Vagina (tissue), 2 donors: ENCODE results near the gene GPR50.

Experiments used
- POLR2A ChIP-seq, 2 donors: fragments of 450-650 bp; IDR thresholded peaks; one replicate each; pipeline ENCODE4 v1.6.1; 2017; ENCODE audit warnings: antibody characterized with exemption in 2 of 2, mild to moderate bottlenecking in 2 of 2, moderate library complexity in 2 of 2
- TF ChIP-seq, protein P1 (sequence below), 3 experiments: fragments of 450-650 bp in 2 of 3; fragments of 200-600 bp in 1 of 3; sonication (generic) in 1 of 3; IDR thresholded peaks; one replicate each; pipeline ENCODE4 v1.5.1; 2017 to 2019; ENCODE audit warnings: antibody characterized with exemption in 3 of 3, mild to moderate bottlenecking in 2 of 3, moderate library complexity in 2 of 3

DNA sequence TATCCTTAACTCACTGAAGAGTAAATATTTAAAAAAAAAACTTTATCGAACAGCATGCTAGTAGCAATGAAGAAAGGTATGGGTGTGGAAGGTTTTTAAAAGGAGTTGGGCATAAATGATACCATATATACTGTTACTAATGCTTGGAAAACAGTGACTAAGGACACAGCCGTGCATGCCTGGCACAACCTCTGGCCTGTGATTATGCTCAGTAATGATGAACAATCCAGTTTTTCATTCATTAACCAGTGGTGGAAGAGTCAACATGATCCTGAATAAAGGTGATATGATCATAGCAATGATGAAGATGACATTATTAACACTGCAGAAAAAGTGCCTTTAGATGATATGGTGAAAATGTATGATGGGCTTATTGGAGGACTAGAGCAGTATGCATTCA lies 43.9 kb upstream of the GPR50 start:
- TF ChIP-seq, protein P1, sequence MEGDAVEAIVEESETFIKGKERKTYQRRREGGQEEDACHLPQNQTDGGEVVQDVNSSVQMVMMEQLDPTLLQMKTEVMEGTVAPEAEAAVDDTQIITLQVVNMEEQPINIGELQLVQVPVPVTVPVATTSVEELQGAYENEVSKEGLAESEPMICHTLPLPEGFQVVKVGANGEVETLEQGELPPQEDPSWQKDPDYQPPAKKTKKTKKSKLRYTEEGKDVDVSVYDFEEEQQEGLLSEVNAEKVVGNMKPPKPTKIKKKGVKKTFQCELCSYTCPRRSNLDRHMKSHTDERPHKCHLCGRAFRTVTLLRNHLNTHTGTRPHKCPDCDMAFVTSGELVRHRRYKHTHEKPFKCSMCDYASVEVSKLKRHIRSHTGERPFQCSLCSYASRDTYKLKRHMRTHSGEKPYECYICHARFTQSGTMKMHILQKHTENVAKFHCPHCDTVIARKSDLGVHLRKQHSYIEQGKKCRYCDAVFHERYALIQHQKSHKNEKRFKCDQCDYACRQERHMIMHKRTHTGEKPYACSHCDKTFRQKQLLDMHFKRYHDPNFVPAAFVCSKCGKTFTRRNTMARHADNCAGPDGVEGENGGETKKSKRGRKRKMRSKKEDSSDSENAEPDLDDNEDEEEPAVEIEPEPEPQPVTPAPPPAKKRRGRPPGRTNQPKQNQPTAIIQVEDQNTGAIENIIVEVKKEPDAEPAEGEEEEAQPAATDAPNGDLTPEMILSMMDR (IDR thresholded peaks at IDR 0.05), result no peak
- TF ChIP-seq POLR2A (IDR thresholded peaks at IDR 0.05), result no peak
